Mesenchymal stem cell (in vitro differentiated cells and primary cell): Measurements from ENCODE around the gene TXNRD1.
"Not testable (repeated sequence)": the region's sequence is repeated elsewhere in the genome, so short reads cannot be mapped to it uniquely, and the experiment has no call there.

Experiments
- DNase-seq: peaks from one replicate; pipeline ENCODE4 v3.0.0-alpha.2; 2013
- H2AFZ ChIP-seq: one replicate; pipeline ENCODE4 v1.6.1; 2013; ENCODE audit warnings: low read depth, mild to moderate bottlenecking, control low read depth, inconsistent platforms, low read length, moderate library complexity
- H2AK5ac ChIP-seq: 2 replicates; pipeline ENCODE4 v1.6.1; 2013; ENCODE audit warnings: low read length, moderate library complexity, mild to moderate bottlenecking, inconsistent platforms; ENCODE audit not compliant: severe bottlenecking
- H2BK120ac ChIP-seq: one replicate; pipeline ENCODE4 v1.6.1; 2013; ENCODE audit warnings: low read depth, mild to moderate bottlenecking, inconsistent platforms, low read length, moderate library complexity
- H2BK12ac ChIP-seq, 2 experiments: one replicate each; pipeline ENCODE4 v1.6.1; 2013; ENCODE audit warnings: inconsistent platforms in 2 of 2, low read length in 2 of 2, mild to moderate bottlenecking in 2 of 2, moderate library complexity in 2 of 2, control low read depth in 1 of 2
- H2BK15ac ChIP-seq: one replicate; pipeline ENCODE4 v1.6.1; 2013; ENCODE audit warnings: mild to moderate bottlenecking, low read depth, inconsistent platforms; ENCODE audit not compliant: poor library complexity, severe bottlenecking
- H2BK5ac ChIP-seq: 2 replicates; pipeline ENCODE4 v1.6.1; 2013; ENCODE audit warnings: low read depth, mild to moderate bottlenecking, low read length, control low read depth, inconsistent platforms; ENCODE audit not compliant: poor library complexity, severe bottlenecking
- H3K14ac ChIP-seq, 2 experiments: one replicate each; pipeline ENCODE4 v1.6.1; 2013; ENCODE audit warnings: inconsistent platforms in 2 of 2, low read length in 2 of 2, control low read depth in 1 of 2, mild to moderate bottlenecking in 1 of 2, moderate library complexity in 1 of 2
- H3K18ac ChIP-seq, 2 experiments: one replicate each; pipeline ENCODE4 v1.6.1; 2013; ENCODE audit warnings: inconsistent platforms in 2 of 2, low read length in 2 of 2, control low read depth in 1 of 2, low read depth in 1 of 2, mild to moderate bottlenecking in 1 of 2
- H3K23ac ChIP-seq, 2 experiments: one replicate each; pipeline ENCODE4 v1.6.1; 2013; ENCODE audit warnings: inconsistent platforms in 2 of 2, low read length in 2 of 2, mild to moderate bottlenecking in 2 of 2, moderate library complexity in 2 of 2, control low read depth in 1 of 2
- H3K27ac ChIP-seq: 2 replicates; pipeline ENCODE4 v1.5.1; 2013; ENCODE audit warnings: mild to moderate bottlenecking, moderate library complexity, low read length, control low read depth, inconsistent platforms; ENCODE audit not compliant: poor library complexity, severe bottlenecking
- H3K27me3 ChIP-seq, 2 experiments: 2 replicates each; pipeline versions ENCODE4 v1.6.1 to v1.7.0; 2013; ENCODE audit warnings: low read length in 2 of 2, mild to moderate bottlenecking in 2 of 2, moderate library complexity in 2 of 2, control low read depth in 1 of 2, inconsistent platforms in 1 of 2; ENCODE audit not compliant: control insufficient read depth in 1 of 2, insufficient read depth in 1 of 2
- H3K36me3 ChIP-seq, 2 experiments: 2 replicates each; pipeline versions ENCODE4 v1.6.1 to v1.7.0; 2013; ENCODE audit warnings: low read length in 2 of 2, control low read depth in 1 of 2, inconsistent platforms in 1 of 2, low read depth in 1 of 2, mild to moderate bottlenecking in 1 of 2; ENCODE audit not compliant: insufficient read depth in 2 of 2, control insufficient read depth in 1 of 2
- H3K4ac ChIP-seq, 2 experiments: one replicate each; pipeline ENCODE4 v1.6.1; 2013; ENCODE audit warnings: inconsistent platforms in 2 of 2, low read length in 2 of 2, mild to moderate bottlenecking in 2 of 2, moderate library complexity in 2 of 2, control low read depth in 1 of 2, low read depth in 1 of 2
- H3K4me1 ChIP-seq: 2 replicates; pipeline ENCODE4 v1.6.1; 2013; ENCODE audit warnings: low read depth, low read length, control low read depth; ENCODE audit not compliant: control insufficient read depth, insufficient read depth
- H3K4me2 ChIP-seq: 2 replicates; pipeline ENCODE4 v1.6.1; 2013; ENCODE audit warnings: low read length, mild to moderate bottlenecking, inconsistent platforms; ENCODE audit not compliant: poor library complexity, severe bottlenecking
- H3K4me3 ChIP-seq, 2 experiments: 2 replicates each; pipeline versions ENCODE4 v1.5.1 to v1.7.0; 2013; ENCODE audit warnings: low read length in 2 of 2, mild to moderate bottlenecking in 2 of 2, control low read depth in 1 of 2, low read depth in 1 of 2; ENCODE audit not compliant: insufficient read depth in 1 of 2
- H3K79me1 ChIP-seq: replicated peaks from 2 replicates; pipeline ENCODE4 v1.6.1; 2013; ENCODE audit warnings: mild to moderate bottlenecking, control low read depth, low read length, inconsistent platforms; ENCODE audit not compliant: poor library complexity, severe bottlenecking
- H3K9ac ChIP-seq: 2 replicates; pipeline ENCODE4 v1.7.0; 2013; ENCODE audit warnings: mild to moderate bottlenecking, low read length, moderate library complexity
- H3K9me3 ChIP-seq: 2 replicates; pipeline ENCODE4 v1.7.0; 2013; ENCODE audit warnings: mild to moderate bottlenecking, low read length; ENCODE audit not compliant: control insufficient read depth
- H4K8ac ChIP-seq: one replicate; pipeline ENCODE4 v1.6.1; 2013; ENCODE audit warnings: inconsistent platforms, mild to moderate bottlenecking, low read length, moderate library complexity
- H4K91ac ChIP-seq: one replicate; pipeline ENCODE4 v1.6.1; 2013; ENCODE audit warnings: mild to moderate bottlenecking, low read length, inconsistent platforms
- WGBS: methylation state at CpG from one replicate; pipeline ENCODE4 v1.1.7; 2013; ENCODE audit warnings: mixed read lengths; 5-methylcytosine and 5-hydroxymethylcytosine counted together

The TXNRD1 gene

DNA sequence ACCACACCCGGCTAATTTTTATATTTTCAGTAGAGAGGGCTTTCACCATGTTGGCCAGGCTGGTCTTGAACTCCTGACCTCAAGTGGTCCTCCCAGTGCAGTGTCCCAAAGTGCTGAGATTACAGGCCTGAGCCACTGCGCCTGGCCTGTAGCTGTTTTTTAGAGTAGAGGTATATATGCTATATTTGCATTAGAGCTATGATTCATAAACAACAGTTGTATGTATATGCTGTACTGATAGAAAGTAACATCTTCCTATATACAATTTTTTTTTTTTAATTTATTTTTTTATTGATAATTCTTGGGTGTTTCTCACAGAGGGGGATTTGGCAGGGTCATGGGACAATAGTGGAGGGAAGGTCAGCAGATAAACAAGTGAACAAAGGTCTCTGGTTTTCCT, 107.0 kb downstream of the TXNRD1 start:
- H3K4me2 ChIP-seq, H4K8ac ChIP-seq, H2AK5ac ChIP-seq, H3K14ac ChIP-seq, H2BK120ac ChIP-seq, H2AFZ ChIP-seq, H4K91ac ChIP-seq, H3K27ac ChIP-seq, H2BK5ac ChIP-seq, H3K9me3 ChIP-seq, H2BK12ac ChIP-seq, H3K4me3 ChIP-seq, H3K23ac ChIP-seq, H3K4ac ChIP-seq, H3K9ac ChIP-seq, H3K4me1 ChIP-seq, H3K27me3 ChIP-seq, H3K18ac ChIP-seq, DNase-seq, H2BK15ac ChIP-seq: not testable (repeated sequence)
- 93% methylated on average over 1 of the region's 2 CpGs for WGBS
- H3K36me3 ChIP-seq: peaks cover 21 to 87% of the 10 kb centered on the region in 2 experiments
- peaks cover 14% of the 10 kb centered on the region for H3K79me1 ChIP-seq

DNA sequence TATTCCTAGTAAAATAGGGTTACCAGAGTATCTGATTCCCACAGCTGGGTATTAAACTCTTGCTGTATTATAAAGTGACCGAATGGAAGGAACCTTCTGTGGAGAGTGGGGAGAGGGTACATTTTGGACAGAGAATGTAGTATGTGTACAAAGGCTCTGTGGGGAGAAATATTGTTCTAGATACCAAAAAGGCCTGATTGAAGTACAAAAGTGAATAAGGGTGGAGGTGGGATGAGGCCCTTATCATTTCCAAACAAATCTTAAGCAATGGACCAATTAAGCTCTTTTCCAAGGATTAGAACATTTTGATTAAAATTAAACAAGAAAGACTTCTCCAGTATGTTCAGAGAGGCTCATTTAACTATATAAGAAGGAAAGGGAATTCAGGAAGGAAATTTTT, 108.3 kb downstream of the TXNRD1 start:
- Histone ChIP-seq H3K18ac (no peak overlapping the region), H2BK12ac (no peak overlapping the region), H3K4ac (no peak overlapping the region), H3K9ac (no peak overlapping the region), H3K36me3 (peaks cover 20 to 86% of the 10 kb centered on the region in 2 experiments), H3K27me3 (no peaks in the 10 kb centered on the region), H2AFZ (no peak overlapping the region), H3K23ac (no peak overlapping the region), H3K4me1 (no peaks in the 10 kb centered on the region), H4K91ac (no peak overlapping the region), H3K4me2 (no peak overlapping the region), H2BK15ac (no peak overlapping the region), H4K8ac (no peak overlapping the region), H3K27ac (no peak overlapping the region), H2BK5ac (no peak overlapping the region), H2BK120ac (no peak overlapping the region), H3K4me3 (no peak overlapping the region), H2AK5ac (no peak overlapping the region), H3K79me1 (peaks cover 8% of the 10 kb centered on the region), H3K14ac (no peak overlapping the region), H3K9me3 (no peaks in the 10 kb centered on the region)
- WGBS: 96% methylated on average over 1 of the region's 1 CpG
- DNase-seq: no peak

DNA sequence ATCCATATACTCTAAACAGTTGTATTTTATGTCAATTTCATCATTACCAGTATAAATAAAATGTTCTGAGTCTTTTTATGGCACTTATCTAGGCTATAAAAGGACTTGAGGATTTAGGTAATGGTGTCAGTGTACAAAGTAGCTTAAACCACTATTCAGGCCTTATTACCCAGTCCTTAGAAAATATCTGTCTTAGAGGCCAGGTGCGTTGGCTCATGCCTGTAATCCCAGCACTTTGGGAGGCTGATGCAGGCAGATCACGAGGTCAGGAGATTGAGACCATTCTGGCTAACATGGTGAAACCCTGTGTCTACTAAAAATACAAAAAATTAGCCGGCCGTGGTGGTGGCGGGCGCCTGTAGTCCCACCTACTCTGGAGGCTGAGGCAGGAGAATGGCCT, 112.7 kb downstream of the TXNRD1 start:
- not testable (repeated sequence) for H3K18ac ChIP-seq, H3K27me3 ChIP-seq, H3K4me3 ChIP-seq, H3K27ac ChIP-seq, H2BK5ac ChIP-seq, DNase-seq, H3K4ac ChIP-seq, H3K14ac ChIP-seq, H3K4me2 ChIP-seq, H4K8ac ChIP-seq, H2AFZ ChIP-seq, H2BK15ac ChIP-seq, H2AK5ac ChIP-seq, H3K9me3 ChIP-seq, H3K23ac ChIP-seq, H3K79me1 ChIP-seq, H2BK12ac ChIP-seq, H4K91ac ChIP-seq, H3K4me1 ChIP-seq, H3K9ac ChIP-seq, H2BK120ac ChIP-seq
- H3K36me3 ChIP-seq: peaks cover 24 to 90% of the 10 kb centered on the region in 2 experiments
- 94% methylated on average over 6 of the region's 6 CpGs for WGBS

DNA sequence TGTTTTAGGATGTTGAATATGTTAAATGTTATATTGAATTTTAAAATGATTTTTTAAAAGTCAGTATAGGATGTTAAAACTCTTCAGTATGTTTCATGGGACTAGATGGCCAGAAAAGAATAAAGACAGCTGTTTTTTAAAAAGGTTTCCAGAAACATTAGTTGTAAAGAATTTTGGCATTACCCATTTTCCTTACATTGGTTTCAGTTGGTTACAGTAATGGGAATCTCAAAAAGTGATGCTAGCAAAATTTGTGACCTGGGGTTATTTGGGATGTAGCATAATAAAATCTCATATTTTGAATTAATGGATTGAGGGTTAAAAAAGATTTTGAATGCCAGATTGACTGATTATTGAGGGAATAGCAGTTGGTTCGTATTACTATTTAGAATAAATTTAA, 113.2 kb downstream of the TXNRD1 start:
- Histone ChIP-seq H3K23ac (no peak overlapping the region), H3K4me3 (no peak overlapping the region), H2AFZ (no peak overlapping the region), H3K18ac (no peak overlapping the region), H3K27me3 (no peaks in the 10 kb centered on the region), H2BK120ac (no peak overlapping the region), H2AK5ac (no peak overlapping the region), H3K4ac (no peak overlapping the region), H3K4me1 (no peaks in the 10 kb centered on the region), H4K8ac (no peak overlapping the region), H4K91ac (no peak overlapping the region), H3K9ac (no peak overlapping the region), H2BK15ac (no peak overlapping the region), H2BK12ac (no peak overlapping the region), H3K79me1 (peaks cover 5% of the 10 kb centered on the region), H3K27ac (no peak overlapping the region), H3K9me3 (no peaks in the 10 kb centered on the region), H3K36me3 (peaks cover 24 to 95% of the 10 kb centered on the region in 2 experiments), H3K4me2 (no peak overlapping the region), H3K14ac (no peak overlapping the region), H2BK5ac (no peak overlapping the region)
- WGBS: no CpG with 5 or more reads among the region's 1 CpG
- no peak for DNase-seq
